Stimulated activated CD4-positive, alpha-beta T cell treated with anti-CD3 and anti-CD28 coated beads, Interleukin-2, amount 100 ng/mL, for 24 hours (primary cell): Measurements from ENCODE around the gene ZNF385C.

Experiments used
- DNase-seq, 2 donors: peaks; one replicate each; pipeline ENCODE4 v3.0.0-alpha.2; 2020

The ZNF385C gene

GRCh38 chr17:42124256-42124655, 26.0 kb upstream of the ZNF385C start:
- DNase-seq: no peak

- DNase-seq: no peak
These were observed 24.4 kb upstream of the ZNF385C start, which contains the start of gene HSPB9 for GRCh38 chr17:42122371-42123303. TSS of gene HSPB9 (plus strand) at chr17:42122804. CDS start at chr17:42122851, 47 bp downstream.

GRCh38 chr17:42120770-42121769, 22.8 kb upstream of the ZNF385C start, which contains the start of gene KAT2A:
TSS of gene KAT2A (minus strand) at chr17:42121367. CDS start at chr17:42121304, 63 bp downstream.
- DNase-seq: peak; percentile 80 to 83

- DNase-seq: no peak
These were observed 22.0 kb upstream of the ZNF385C start for GRCh38 chr17:42120161-42120769.

GRCh38 chr17:42119301-42119700, 21.0 kb upstream of the ZNF385C start:
- DNase-seq: no peak

GRCh38 chr17:42118545-42118944, 20.3 kb upstream of the ZNF385C start:
- peak; percentile 55 to 58 for DNase-seq

GRCh38 chr17:42118126-42118510, 19.8 kb upstream of the ZNF385C start:
- no peak for DNase-seq

- DNase-seq: no peak
These were observed 19.3 kb upstream of the ZNF385C start for GRCh38 chr17:42117397-42118125.

GRCh38 chr17:42116705-42117396, 18.6 kb upstream of the ZNF385C start:
- DNase-seq: peak; percentile 81 to 84

- no peak for DNase-seq
These were observed 15.8 kb upstream of the ZNF385C start for GRCh38 chr17:42114118-42114517.

- DNase-seq: no peak
These were observed 15.2 kb upstream of the ZNF385C start for GRCh38 chr17:42113293-42114069.

GRCh38 chr17:42112552-42113176, 14.4 kb upstream of the ZNF385C start, which contains the start of gene DHX58:
TSS of gene DHX58 (minus strand) at chr17:42112714. CDS start at chr17:42111892, 822 bp downstream.
- DNase-seq: peak; percentile 75 to 78

- peak; percentile 29 to 47 for DNase-seq
These were observed 13.7 kb upstream of the ZNF385C start for GRCh38 chr17:42111871-42112551.

GRCh38 chr17:42111265-42111636, 13.0 kb upstream of the ZNF385C start:
- DNase-seq: no peak

- DNase-seq: no peak
These were observed 12.3 kb upstream of the ZNF385C start for GRCh38 chr17:42110301-42111264.

- DNase-seq: no peak
These were observed 10.8 kb upstream of the ZNF385C start for GRCh38 chr17:42109086-42109485.

- DNase-seq: peak; percentile 94 to 96
These were observed 9.6 kb upstream of the ZNF385C start for GRCh38 chr17:42107597-42108576.
